ENCODE data around the gene PCGF3. TPM values are rescaled to one million over a fixed set of nuclear protein-coding genes. Genes with fewer than 3 reads are reported as not detected.

PCGF3 gene
- total RNA-seq, 1 experiment from 2014 or later = 66.3 TPM

DNA sequence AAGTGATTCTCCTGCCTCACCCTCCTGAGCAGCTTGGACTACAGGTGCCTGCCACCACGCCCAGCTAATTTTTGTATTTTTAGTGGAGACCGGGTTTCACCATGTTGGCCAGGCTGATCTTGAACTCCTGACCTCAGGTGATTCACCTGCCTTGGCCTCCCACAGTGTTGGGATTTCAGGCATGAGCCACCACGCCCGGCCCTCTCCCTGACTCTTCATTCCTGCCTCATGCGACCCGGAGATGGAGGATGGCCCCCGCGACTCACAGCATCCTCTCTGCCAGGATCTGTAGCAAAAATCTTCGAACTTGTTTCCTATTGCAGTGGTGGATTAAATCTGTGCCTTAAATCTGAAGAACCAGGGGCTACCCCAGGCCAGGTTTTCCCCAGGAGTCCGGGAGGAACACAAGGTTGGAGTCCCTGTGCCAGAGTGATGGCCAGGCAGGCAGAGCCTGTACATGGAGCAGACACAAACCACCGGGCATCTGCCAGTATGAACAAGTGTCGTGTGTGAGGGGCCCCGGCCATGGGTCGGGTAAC lies 108.7 kb downstream of the PCGF3 start (continued):
- TF ChIP-seq, protein P1, sequence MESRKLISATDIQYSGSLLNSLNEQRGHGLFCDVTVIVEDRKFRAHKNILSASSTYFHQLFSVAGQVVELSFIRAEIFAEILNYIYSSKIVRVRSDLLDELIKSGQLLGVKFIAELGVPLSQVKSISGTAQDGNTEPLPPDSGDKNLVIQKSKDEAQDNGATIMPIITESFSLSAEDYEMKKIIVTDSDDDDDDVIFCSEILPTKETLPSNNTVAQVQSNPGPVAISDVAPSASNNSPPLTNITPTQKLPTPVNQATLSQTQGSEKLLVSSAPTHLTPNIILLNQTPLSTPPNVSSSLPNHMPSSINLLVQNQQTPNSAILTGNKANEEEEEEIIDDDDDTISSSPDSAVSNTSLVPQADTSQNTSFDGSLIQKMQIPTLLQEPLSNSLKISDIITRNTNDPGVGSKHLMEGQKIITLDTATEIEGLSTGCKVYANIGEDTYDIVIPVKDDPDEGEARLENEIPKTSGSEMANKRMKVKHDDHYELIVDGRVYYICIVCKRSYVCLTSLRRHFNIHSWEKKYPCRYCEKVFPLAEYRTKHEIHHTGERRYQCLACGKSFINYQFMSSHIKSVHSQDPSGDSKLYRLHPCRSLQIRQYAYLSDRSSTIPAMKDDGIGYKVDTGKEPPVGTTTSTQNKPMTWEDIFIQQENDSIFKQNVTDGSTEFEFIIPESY (IDR thresholded peaks at IDR 0.05; ENCODE audit: extremely low read depth, insufficient replicate concordance, low read length) = no peak
- TF ChIP-seq FOSL1 (IDR thresholded peaks at IDR 0.05; ENCODE audit: low read depth) (no peak), JUND (IDR thresholded peaks at IDR 0.05) (no peak), ZNF274 (IDR thresholded peaks at IDR 0.05; ENCODE audit: low read depth, low read length) (no peak)

DNA sequence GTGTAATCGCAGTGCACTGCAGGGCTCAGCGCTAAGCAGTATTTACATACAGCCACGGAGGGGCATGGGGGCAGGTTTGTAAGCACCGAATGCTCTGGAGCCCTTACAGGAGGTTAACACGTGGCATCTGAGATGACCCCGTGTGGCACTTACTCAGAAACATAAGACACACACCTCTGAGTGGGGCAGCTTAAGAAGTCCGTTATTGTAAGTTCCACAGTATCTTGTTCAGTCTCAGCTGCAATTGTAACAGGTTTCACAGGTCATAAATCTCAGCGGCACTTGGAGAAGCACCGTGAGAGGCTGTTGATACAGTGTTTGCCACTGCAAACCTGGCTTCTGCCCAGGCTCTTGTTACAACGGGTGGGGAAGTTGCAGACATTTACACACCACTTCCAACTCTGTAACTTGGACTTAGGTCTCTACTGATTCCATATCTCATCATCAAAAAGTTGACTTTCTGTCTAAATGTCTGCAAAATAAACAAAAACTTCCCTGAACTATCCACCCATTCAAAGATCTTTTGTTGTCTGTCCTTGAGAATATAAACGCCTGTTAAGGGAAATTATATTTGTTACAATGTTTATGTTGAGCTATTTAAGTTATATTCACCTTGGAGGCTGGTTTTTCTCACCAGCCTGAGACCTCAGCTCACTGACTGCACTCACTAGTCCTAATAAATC lies 110.0 kb downstream of the PCGF3 start:
- Histone ChIP-seq H2AFZ (ENCODE audit: low read depth, low read length, poor library complexity, severe bottlenecking) (no peak overlapping the region), H3K4me3 (replicated peaks in 1 of 2; ENCODE audit: low read depth in 1 of 2, low read length in 2 of 2) (no peak overlapping the region), H3K79me2 (ENCODE audit: insufficient read depth, low read length) (no peaks in the 10 kb centered on the region), H3K9ac (ENCODE audit: low read length) (no peak overlapping the region), H3K36me3 (ENCODE audit: control insufficient read depth in 1 of 2, insufficient read depth in 2 of 2, low read length in 2 of 2) (no peaks in the 10 kb centered on the region), H3K4me1 (ENCODE audit: control insufficient read depth in 1 of 2, insufficient read depth in 2 of 2, low read length in 2 of 2) (peaks cover 9 to 19% of the 10 kb centered on the region in 2 experiments), H4K20me1 (ENCODE audit: insufficient read depth) (no peaks in the 10 kb centered on the region), H3K27ac (ENCODE audit: low read depth, low read length) (no peak overlapping the region), H3K9me2 (ENCODE audit: insufficient read depth) (no peaks in the 10 kb centered on the region), H3K4me2 (ENCODE audit: low read length) (no peak overlapping the region), H3K27me3 (ENCODE audit: insufficient read depth, low read length) (no peaks in the 10 kb centered on the region), H3K9me3 (ENCODE audit: control insufficient read depth in 1 of 2, insufficient read depth in 1 of 2, low read depth in 1 of 2, low read length in 2 of 2) (no peaks in the 10 kb centered on the region)
- ChIA-PET CTCF (no interaction called here), POLR2A (no interaction called here), RAD21 (ENCODE audit: low non-redundant PET in 1 of 2, low total read pairs in 2 of 2, uncharacterized antibody in 2 of 2, unreplicated experiment in 2 of 2) (no interaction called here)
- DNase-seq (ENCODE audit: low read depth, low spot score) = no peak
- TF ChIP-seq FOSL1 (IDR thresholded peaks at IDR 0.05; ENCODE audit: low read depth) (no peak), TCF7L2 (IDR thresholded peaks at IDR 0.05; ENCODE audit: borderline replicate concordance, extremely low read depth, insufficient read depth, insufficient read length) (no peak), RAD21 (IDR thresholded peaks at IDR 0.05; ENCODE audit: low read depth) (no peak)
- TF ChIP-seq, protein P2, sequence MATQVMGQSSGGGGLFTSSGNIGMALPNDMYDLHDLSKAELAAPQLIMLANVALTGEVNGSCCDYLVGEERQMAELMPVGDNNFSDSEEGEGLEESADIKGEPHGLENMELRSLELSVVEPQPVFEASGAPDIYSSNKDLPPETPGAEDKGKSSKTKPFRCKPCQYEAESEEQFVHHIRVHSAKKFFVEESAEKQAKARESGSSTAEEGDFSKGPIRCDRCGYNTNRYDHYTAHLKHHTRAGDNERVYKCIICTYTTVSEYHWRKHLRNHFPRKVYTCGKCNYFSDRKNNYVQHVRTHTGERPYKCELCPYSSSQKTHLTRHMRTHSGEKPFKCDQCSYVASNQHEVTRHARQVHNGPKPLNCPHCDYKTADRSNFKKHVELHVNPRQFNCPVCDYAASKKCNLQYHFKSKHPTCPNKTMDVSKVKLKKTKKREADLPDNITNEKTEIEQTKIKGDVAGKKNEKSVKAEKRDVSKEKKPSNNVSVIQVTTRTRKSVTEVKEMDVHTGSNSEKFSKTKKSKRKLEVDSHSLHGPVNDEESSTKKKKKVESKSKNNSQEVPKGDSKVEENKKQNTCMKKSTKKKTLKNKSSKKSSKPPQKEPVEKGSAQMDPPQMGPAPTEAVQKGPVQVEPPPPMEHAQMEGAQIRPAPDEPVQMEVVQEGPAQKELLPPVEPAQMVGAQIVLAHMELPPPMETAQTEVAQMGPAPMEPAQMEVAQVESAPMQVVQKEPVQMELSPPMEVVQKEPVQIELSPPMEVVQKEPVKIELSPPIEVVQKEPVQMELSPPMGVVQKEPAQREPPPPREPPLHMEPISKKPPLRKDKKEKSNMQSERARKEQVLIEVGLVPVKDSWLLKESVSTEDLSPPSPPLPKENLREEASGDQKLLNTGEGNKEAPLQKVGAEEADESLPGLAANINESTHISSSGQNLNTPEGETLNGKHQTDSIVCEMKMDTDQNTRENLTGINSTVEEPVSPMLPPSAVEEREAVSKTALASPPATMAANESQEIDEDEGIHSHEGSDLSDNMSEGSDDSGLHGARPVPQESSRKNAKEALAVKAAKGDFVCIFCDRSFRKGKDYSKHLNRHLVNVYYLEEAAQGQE (IDR thresholded peaks at IDR 0.05; ENCODE audit: low read depth) = no peak
- ATAC-seq = no peak
- intact Hi-C loops (cut with micrococcal nuclease) = no loop called here
- no TSS peak for BruUV-seq (replicated peaks)
